Gastroesophageal sphincter (tissue), 3 donors: ENCODE data around the gene ACSS1.

ENCODE experiments used
- CTCF ChIP-seq, 4 experiments: fragments of 200-600 bp in 2 of 4; fragments of 450-650 bp in 2 of 4; sonication (generic) in 1 of 4; IDR thresholded peaks; one replicate each; pipeline ENCODE4 v1.5.1; 2017 to 2019; ENCODE audit warnings: antibody characterized with exemption in 4 of 4, mild to moderate bottlenecking in 2 of 4, moderate library complexity in 2 of 4
- POLR2A ChIP-seq, 2 donors: fragments of 450-650 bp; IDR thresholded peaks; one replicate each; pipeline ENCODE4 v1.6.1; 2017; ENCODE audit warnings: antibody characterized with exemption in 2 of 2, mild to moderate bottlenecking in 2 of 2, moderate library complexity in 1 of 2
- POLR2AphosphoS5 ChIP-seq: sonication (generic); formaldehyde crosslinking; IDR thresholded peaks from one replicate; pipeline ENCODE4 v1.6.1; 2017; ENCODE audit warnings: antibody characterized with exemption

GRCh38 chr20:25020345-25020744 is 37.6 kb downstream of the ACSS1 start:
- no peak for TF ChIP-seq POLR2A (IDR thresholded peaks at IDR 0.05)
- TF ChIP-seq POLR2AphosphoS5, result no peak
- TF ChIP-seq CTCF (IDR thresholded peaks at IDR 0.05), result no peak
